ENCODE results near the gene PDE2A.

DNA sequence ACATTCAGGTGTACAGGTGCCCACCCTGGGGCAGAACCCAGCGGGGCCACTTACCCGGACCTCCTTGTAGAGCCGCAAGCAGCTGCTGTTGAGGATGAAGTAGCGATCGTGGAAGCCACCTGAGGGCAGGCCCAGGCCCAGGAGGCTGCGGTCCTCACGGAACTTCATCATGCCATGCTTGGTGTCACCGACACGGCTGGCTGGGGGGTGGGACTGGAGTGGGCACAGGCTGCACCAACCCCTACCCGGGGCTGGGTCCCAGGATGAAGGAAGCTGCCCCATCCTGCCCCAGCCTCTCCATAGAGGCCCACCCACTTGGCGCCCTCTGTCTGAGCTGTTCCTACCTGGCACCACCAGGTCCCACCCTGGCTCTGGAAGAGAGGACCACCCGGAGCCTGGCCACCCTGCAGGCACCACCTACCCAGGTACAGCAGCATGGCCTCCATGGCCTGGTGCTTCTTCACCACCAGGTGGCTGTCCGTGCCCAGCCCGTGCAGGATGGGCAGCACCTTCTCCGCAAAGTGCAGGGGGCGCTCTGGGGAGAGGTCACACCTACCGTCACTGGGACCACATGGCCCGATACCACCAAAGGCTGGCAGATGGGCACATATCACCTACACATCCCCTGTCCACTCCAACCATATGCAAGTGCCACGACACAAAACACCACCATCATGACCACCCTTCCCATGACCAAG is 19.2 kb upstream of the PDE2A start:
- TF ChIP-seq POLR2A (IDR thresholded peaks at IDR 0.05) (no peak), CTCF (IDR thresholded peaks at IDR 0.05) (no peak)
